GM12878 (cell line): ENCODE data around the gene PTPRN2. TPM values are rescaled to one million over a fixed set of nuclear protein-coding genes. Genes with fewer than 3 reads are reported as not detected.

Experiments used
- ATAC-seq: fragments of 200-7000 bp; cut with Tn5 transposase; 3 replicates; pipeline ENCODE4 v1.9.1; 2020; ENCODE audit warnings: mild to moderate bottlenecking, moderate library complexity
- BruUV-seq: library from RNA; stranded (reverse); fragments of 400-500 nt; replicated peaks from 2 replicates; lab custom pipeline; 2021; lab: Mats Ljungman, UMichigan
- CTCF ChIA-PET: fragments of 300-600 bp; sonication (Branson Sonifier 250); formaldehyde crosslinking; extraction: SDS; loops from one replicate; lab custom pipeline; 2021; ENCODE audit warnings: inconsistent platforms; lab: Yijun Ruan, JAX
- POLR2A ChIA-PET: fragments of 350-600 bp; formaldehyde crosslinking; extraction: SDS; loops from one replicate; lab custom pipeline; 2021; ENCODE audit warnings: inconsistent platforms; lab: Charles Lee
- RAD21 ChIA-PET: fragments of 300-600 bp; sonication (Branson Sonifier 250); formaldehyde crosslinking; loops from one replicate; lab custom pipeline; 2023; ENCODE audit warnings: antibody characterized with exemption; ENCODE audit not compliant: unreplicated experiment; lab: Charles Lee
- SMC1A ChIA-PET: fragments of 300-600 bp; sonication (Branson Sonifier 250); formaldehyde crosslinking; loops from one replicate; lab custom pipeline; 2023; ENCODE audit not compliant: unreplicated experiment, uncharacterized antibody; lab: Charles Lee
- DNase-seq: peaks from one replicate; pipeline ENCODE4 v3.0.0-alpha.2; 2011; ENCODE audit warnings: low read depth, low spot score
- FAIRE-seq: peaks from 3 replicates; lab custom pipeline; 2011; peaks lifted over from hg19 to GRCh38; lab: Jason Lieb, UNC
- H2AFZ ChIP-seq: 2 replicates; pipeline ENCODE4 v1.6.0; 2011; ENCODE audit warnings: low read depth, low read length, control low read depth; ENCODE audit not compliant: control insufficient read depth
- H3K27ac ChIP-seq: 2 replicates; pipeline ENCODE4 v1.5.1; 2011; ENCODE audit warnings: control low read depth; ENCODE audit not compliant: control insufficient read depth, insufficient read depth
- H3K27me3 ChIP-seq, 2 experiments: replicated peaks in 1 of 2; 2 replicates each; pipeline versions ENCODE4 v1.6.0 to v1.6.1; 2011; ENCODE audit warnings: low read length in 1 of 2; ENCODE audit not compliant: control insufficient read depth in 2 of 2, insufficient read depth in 2 of 2
- H3K36me3 ChIP-seq, 2 experiments: 2 replicates each; pipeline ENCODE4 v1.5.1; 2011; ENCODE audit warnings: low read length in 1 of 2; ENCODE audit not compliant: control insufficient read depth in 2 of 2, insufficient read depth in 2 of 2
- H3K4me1 ChIP-seq: 2 replicates; pipeline ENCODE4 v1.6.1; 2011; ENCODE audit warnings: mild to moderate bottlenecking, low read length, moderate library complexity, mixed read lengths; ENCODE audit not compliant: control insufficient read depth, insufficient read depth
- H3K4me2 ChIP-seq: 2 replicates; pipeline ENCODE4 v1.6.0; 2011; ENCODE audit warnings: control low read depth; ENCODE audit not compliant: control insufficient read depth, insufficient read depth
- H3K4me3 ChIP-seq: fragments of 200-600 bp; sonication (generic); 2 replicates; pipeline ENCODE4 v1.5.1; 2016
- H3K79me2 ChIP-seq: 2 replicates; pipeline ENCODE4 v1.6.0; 2011; ENCODE audit warnings: low read length; ENCODE audit not compliant: control insufficient read depth, insufficient read depth
- H3K9ac ChIP-seq: 2 replicates; pipeline ENCODE4 v1.8.0; 2011; ENCODE audit warnings: low read length, control low read depth, mixed read lengths; ENCODE audit not compliant: control insufficient read depth, insufficient read depth
- H3K9me3 ChIP-seq: replicated peaks from 3 replicates; pipeline ENCODE4 v1.5.1; 2011; ENCODE audit warnings: mild to moderate bottlenecking, low read length; ENCODE audit not compliant: control insufficient read depth, insufficient read depth
- H4K20me1 ChIP-seq: 2 replicates; pipeline ENCODE4 v1.6.0; 2011; ENCODE audit not compliant: control insufficient read depth, insufficient read depth
- BCL11A ChIP-seq: IDR thresholded peaks from 2 replicates; pipeline ENCODE4 v1.6.1; 2011; ENCODE audit warnings: low read depth, low read length
- CHD4 ChIP-seq: fragments of 200-600 bp; sonication (generic); IDR thresholded peaks from 2 replicates; pipeline ENCODE4 v1.6.1; 2016; ENCODE audit warnings: mild to moderate bottlenecking
- CUX1 ChIP-seq: IDR thresholded peaks from 2 replicates; pipeline ENCODE4 v1.6.1; 2012; ENCODE audit warnings: improper control_type of control experiment, low read depth, low read length; ENCODE audit not compliant: insufficient replicate concordance
- E2F4 ChIP-seq: IDR thresholded peaks from 2 replicates; pipeline ENCODE4 v1.6.1; 2012; ENCODE audit warnings: low read depth, low read length, improper control_type of control experiment
- HDAC6 ChIP-seq: fragments of 200-600 bp; sonication (generic); IDR thresholded peaks from one replicate; pipeline ENCODE4 v1.8.0; 2017; ENCODE audit warnings: antibody characterized with exemption; ENCODE audit not compliant: unreplicated experiment
- IRF5 ChIP-seq: fragments of 450-650 bp; IDR thresholded peaks from 2 replicates; pipeline ENCODE4 v1.6.1; 2017; ENCODE audit warnings: borderline replicate concordance
- JUND ChIP-seq: IDR thresholded peaks from 2 replicates; pipeline ENCODE4 v1.6.1; 2012; ENCODE audit warnings: low read depth, mild to moderate bottlenecking, low read length, improper control_type of control experiment, moderate library complexity
- NFXL1 ChIP-seq: fragments of 450-650 bp; IDR thresholded peaks from 2 replicates; pipeline ENCODE4 v1.6.1; 2017; ENCODE audit warnings: antibody characterized with exemption, mild to moderate bottlenecking, borderline replicate concordance
- SMAD5 ChIP-seq: IDR thresholded peaks from 2 replicates; pipeline ENCODE4 v1.6.1; 2016; ENCODE audit warnings: antibody characterized with exemption, low read depth
- TCF7 ChIP-seq: IDR thresholded peaks from 2 replicates; pipeline ENCODE4 v1.6.1; 2014; ENCODE audit warnings: antibody characterized with exemption, borderline replicate concordance
- WRNIP1 ChIP-seq: IDR thresholded peaks from 2 replicates; pipeline ENCODE4 v1.6.1; 2011; ENCODE audit warnings: low read depth, low read length, improper control_type of control experiment, borderline replicate concordance
- YY1 ChIP-seq: IDR thresholded peaks from 2 replicates; pipeline ENCODE4 v1.6.1; 2011; ENCODE audit warnings: low read depth, mild to moderate bottlenecking, low read length
- ZBTB4 ChIP-seq: fragments of 450-650 bp; formaldehyde crosslinking; IDR thresholded peaks from 2 replicates; pipeline ENCODE4 v1.4.0; 2022; ENCODE audit warnings: mild to moderate bottlenecking, moderate library complexity
- ZNF217 ChIP-seq: fragments of 450-650 bp; IDR thresholded peaks from 2 replicates; pipeline ENCODE4 v1.6.1; 2017; ENCODE audit warnings: antibody characterized with exemption, mild to moderate bottlenecking
- WGBS: methylation state at CpG from one replicate; pipeline ENCODE4 v1.1.6; 2016; ENCODE audit warnings: low lambda C conversion rate; ENCODE audit not compliant: insufficient replicate concordance, insufficient coverage; ENCODE audit errors: missing lambda C conversion rate; 5-methylcytosine and 5-hydroxymethylcytosine counted together
- in situ Hi-C: fragments of 300-500 bp; cut with MboI; formaldehyde crosslinking; loops from 9 replicates; pipeline ENCODE4 v1.14.3; 2018; ENCODE audit warnings: mixed read lengths
- intact Hi-C: fragments of 100-400 bp; cut with micrococcal nuclease; formaldehyde crosslinking; loops from one replicate; pipeline ENCODE4 v1.14.2; 2022; ENCODE audit not compliant: unreplicated experiment
- polyA plus RNA-seq, 11 experiments: library from polyadenylated mRNA; depleted of rRNA in 4 of 11; unstranded in 6 of 11; stranded (reverse) in 5 of 11; fragments of >200 nt; fragmentation: Nextera tagmentation in 4 of 11; fragmentation: Illumina TruSeq in 1 of 11; extraction: Ambion mirVana in 4 of 11; extraction: Trizol in 1 of 11; gene quantifications; 1 replicate in 1 of 11; 2 replicates in 10 of 11; pipeline versions ENCODE4 v1.2.1 to v1.2.3, GENCODE V29; 2011 to 2016; ENCODE audit warnings: inconsistent platforms in 2 of 11, missing spikeins in 2 of 11, low read depth in 1 of 11
- total RNA-seq, 4 experiments: library from RNA; depleted of rRNA in 3 of 4; stranded (reverse); fragments of >200 nt in 3 of 4; fragmentation: Illumina TruSeq in 1 of 4; extraction: Trizol in 1 of 4; gene quantifications; 2 replicates each; pipeline versions ENCODE4 v1.2.1 to v1.2.3, GENCODE V29; 2013 to 2021

Gene PTPRN2
- total and polyA plus RNA-seq, 10 of the 15 experiments (the other 5 are each of a cell fraction or from before 2014, with no cell fraction given) = 5.4 TPM; not detected in 9

- intact Hi-C loops = no loop called here
- CTCF ChIA-PET = no interaction called here
- FAIRE-seq (no peak), ATAC-seq (no peak), DNase-seq (no peak)
- SMC1A ChIA-PET = no interaction called here
- Histone ChIP-seq H3K4me3 (no peak overlapping the region), H2AFZ (no peak overlapping the region), H3K27me3 (no peaks in the 10 kb centered on the region), H3K36me3 (no peaks in the 10 kb centered on the region), H3K4me1 (no peaks in the 10 kb centered on the region), H3K9ac (no peak overlapping the region), H4K20me1 (no peaks in the 10 kb centered on the region), H3K27ac (no peak overlapping the region), H3K4me2 (no peak overlapping the region), H3K79me2 (no peaks in the 10 kb centered on the region), H3K9me3 (no peaks in the 10 kb centered on the region; the same call in 2 of the 3 replicates)
- whole genome bisulfite sequencing = 48% methylated on average over 22 of the region's 28 CpGs
- no TSS peak for BruUV-seq
- RAD21 ChIA-PET = no interaction called here
- in situ Hi-C loops = no loop called here
- POLR2A ChIA-PET = no interaction called here
- TF ChIP-seq E2F4 = no peak
- no peak for TF ChIP-seq ZBTB4 (CRISPR knock-in tag)
- no peak for TF ChIP-seq CUX1
- TF ChIP-seq TCF7 = no peak
- TF ChIP-seq NFXL1 = no peak
- TF ChIP-seq ZNF217 = no peak
- TF ChIP-seq JUND = no peak
- no peak for TF ChIP-seq WRNIP1
- no peak for TF ChIP-seq HDAC6
- no peak for TF ChIP-seq SMAD5
- no peak for TF ChIP-seq IRF5
- no peak for TF ChIP-seq CHD4
- no peak for TF ChIP-seq BCL11A
- TF ChIP-seq YY1 = no peak
Measured at GRCh38 chr7:157674027-157674714, 913.5 kb downstream of the PTPRN2 start.
